Measurements from ENCODE around the gene ST8SIA6.
A peak's percentile ranks its signal among the peaks of the same experiment; 100 is the strongest.
"Not testable (repeated sequence)": the region's sequence is repeated elsewhere in the genome, so short reads cannot be mapped to it uniquely, and the experiment has no call there.

The ST8SIA6 gene

GRCh38 chr10:17457083-17457482 lies 2.7 kb upstream of the ST8SIA6 start:
- DNase-seq (ENCODE audit: low read depth) = no peak

GRCh38 chr10:17456032-17456548 lies 1.7 kb upstream of the ST8SIA6 start:
- DNase-seq (ENCODE audit: low read depth) = no peak

GRCh38 chr10:17455015-17455520 lies 673 bp upstream of the ST8SIA6 start:
- no peak for DNase-seq (ENCODE audit: low read depth)

GRCh38 chr10:17453373-17454091 lies 863 bp downstream of the ST8SIA6 start:
- no peak for DNase-seq (ENCODE audit: low read depth)

- DNase-seq (ENCODE audit: low read depth) = no peak
Observed at GRCh38 chr10:17453035-17453372, 1.4 kb downstream of the ST8SIA6 start.

- no peak for DNase-seq (ENCODE audit: low read depth)
Observed at GRCh38 chr10:17452060-17452841, 2.1 kb downstream of the ST8SIA6 start.

- no peak for DNase-seq (ENCODE audit: low read depth)
Observed at GRCh38 chr10:17450024-17450423, 4.4 kb downstream of the ST8SIA6 start.

GRCh38 chr10:17445400-17445998 lies 8.9 kb downstream of the ST8SIA6 start:
- no peak for DNase-seq (ENCODE audit: low read depth)

- no peak for DNase-seq (ENCODE audit: low read depth)
Observed at GRCh38 chr10:17444388-17444714, 10.0 kb downstream of the ST8SIA6 start.

- no peak for DNase-seq (ENCODE audit: low read depth)
Observed at GRCh38 chr10:17443707-17444387, 10.5 kb downstream of the ST8SIA6 start.

- no peak for DNase-seq (ENCODE audit: low read depth)
Observed at GRCh38 chr10:17438583-17438982, 15.8 kb downstream of the ST8SIA6 start.

- DNase-seq (ENCODE audit: low read depth) = not testable (repeated sequence)
Observed at GRCh38 chr10:17436578-17436977, 17.8 kb downstream of the ST8SIA6 start.

GRCh38 chr10:17435953-17436352 lies 18.4 kb downstream of the ST8SIA6 start:
- no peak for DNase-seq (ENCODE audit: low read depth)

- no peak for DNase-seq (ENCODE audit: low read depth)
Observed at GRCh38 chr10:17435187-17435586, 19.2 kb downstream of the ST8SIA6 start.

GRCh38 chr10:17432723-17433122 lies 21.7 kb downstream of the ST8SIA6 start:
- DNase-seq (ENCODE audit: low read depth) = no peak

- peak; percentile 11 for DNase-seq (ENCODE audit: low read depth)
Observed at GRCh38 chr10:17431871-17432311, 22.5 kb downstream of the ST8SIA6 start.

- DNase-seq (ENCODE audit: low read depth) = peak; percentile 26
Observed at GRCh38 chr10:17430647-17431355, 23.6 kb downstream of the ST8SIA6 start.

GRCh38 chr10:17429490-17429889 lies 24.9 kb downstream of the ST8SIA6 start:
- no peak for DNase-seq (ENCODE audit: low read depth)

GRCh38 chr10:17428351-17429097 lies 25.9 kb downstream of the ST8SIA6 start:
- no peak for DNase-seq (ENCODE audit: low read depth)

GRCh38 chr10:17427666-17428350 lies 26.6 kb downstream of the ST8SIA6 start:
- DNase-seq (ENCODE audit: low read depth) = no peak

Measured in GM04503 (cell line).